MM.1S (cell line): ENCODE measurements around the gene CWC25.
A peak's percentile ranks its signal among the peaks of the same experiment; 100 is the strongest.

Experiments
- DNase-seq: peaks from one replicate; pipeline ENCODE4 v3.0.0-alpha.2; 2015
- H2AFZ ChIP-seq: fragments of 300-600 bp; sonication (generic); 2 replicates; pipeline ENCODE4 v1.6.0; 2016; ENCODE audit warnings: antibody characterized with exemption, low read length
- H3F3A ChIP-seq: fragments of 300-600 bp; sonication (generic); 2 replicates; pipeline ENCODE4 v1.6.1; 2016; ENCODE audit warnings: mild to moderate bottlenecking, antibody characterized with exemption, low read length, moderate library complexity, mixed read lengths; ENCODE audit not compliant: insufficient read depth
- H3K27ac ChIP-seq: fragments of 300-600 bp; sonication (generic); 2 replicates; pipeline ENCODE4 v1.5.1; 2016; ENCODE audit warnings: mild to moderate bottlenecking, low read length
- H3K27me3 ChIP-seq: fragments of 300-600 bp; sonication (generic); replicated peaks from 2 replicates; pipeline ENCODE4 v1.6.0; 2016; ENCODE audit warnings: low read length; ENCODE audit not compliant: insufficient read depth
- H3K36me3 ChIP-seq: fragments of 300-600 bp; sonication (generic); replicated peaks from 2 replicates; pipeline ENCODE4 v1.6.1; 2016; ENCODE audit warnings: mild to moderate bottlenecking, low read length, mixed read lengths; ENCODE audit not compliant: insufficient read depth
- H3K4me1 ChIP-seq: fragments of 300-600 bp; sonication (generic); 2 replicates; pipeline ENCODE4 v1.6.1; 2016; ENCODE audit warnings: low read length, mixed read lengths
- H3K4me2 ChIP-seq: fragments of 300-600 bp; sonication (generic); 2 replicates; pipeline ENCODE4 v1.6.0; 2016; ENCODE audit warnings: low read depth, low read length
- H3K4me3 ChIP-seq: fragments of 300-600 bp; sonication (generic); 2 replicates; pipeline ENCODE4 v1.5.1; 2016; ENCODE audit warnings: low read length, mixed read lengths
- H3K79me2 ChIP-seq: fragments of 300-600 bp; sonication (generic); 2 replicates; pipeline ENCODE4 v1.6.1; 2016; ENCODE audit warnings: mixed run types, low read length, mixed read lengths
- H3K9ac ChIP-seq: fragments of 300-600 bp; sonication (generic); 2 replicates; pipeline ENCODE4 v1.6.1; 2016; ENCODE audit warnings: low read length, mixed read lengths
- H3K9me2 ChIP-seq: fragments of 300-600 bp; sonication (generic); replicated peaks from 2 replicates; pipeline ENCODE4 v1.6.1; 2016; ENCODE audit warnings: mild to moderate bottlenecking, low read length, mixed read lengths; ENCODE audit not compliant: insufficient read depth
- H3K9me3 ChIP-seq: fragments of 300-600 bp; sonication (generic); replicated peaks from 2 replicates; pipeline ENCODE4 v1.6.1; 2016; ENCODE audit warnings: mild to moderate bottlenecking, low read length, mixed read lengths; ENCODE audit not compliant: insufficient read depth
- H4K20me1 ChIP-seq: fragments of 300-600 bp; sonication (generic); 2 replicates; pipeline ENCODE4 v1.6.1; 2016; ENCODE audit warnings: mild to moderate bottlenecking, low read length, moderate library complexity, mixed read lengths; ENCODE audit not compliant: insufficient read depth
- EZH2 ChIP-seq: fragments of 300-600 bp; sonication (generic); optimal IDR thresholded peaks from 2 replicates; pipeline ENCODE3; 2017; ENCODE audit warnings: low read depth, mild to moderate bottlenecking, antibody characterized with exemption, low read length, mixed read lengths
- EZH2phosphoT487 ChIP-seq: fragments of 300-600 bp; sonication (generic); IDR thresholded peaks from 2 replicates; pipeline ENCODE4 v1.6.1; 2018; ENCODE audit warnings: antibody characterized with exemption, low read length
- TF ChIP-seq, protein P1 (sequence below): fragments of 300-600 bp; sonication (generic); IDR thresholded peaks from 2 replicates; pipeline ENCODE4 v1.5.1; 2016; ENCODE audit warnings: antibody characterized with exemption, low read length, mixed read lengths

The CWC25 gene

DNA sequence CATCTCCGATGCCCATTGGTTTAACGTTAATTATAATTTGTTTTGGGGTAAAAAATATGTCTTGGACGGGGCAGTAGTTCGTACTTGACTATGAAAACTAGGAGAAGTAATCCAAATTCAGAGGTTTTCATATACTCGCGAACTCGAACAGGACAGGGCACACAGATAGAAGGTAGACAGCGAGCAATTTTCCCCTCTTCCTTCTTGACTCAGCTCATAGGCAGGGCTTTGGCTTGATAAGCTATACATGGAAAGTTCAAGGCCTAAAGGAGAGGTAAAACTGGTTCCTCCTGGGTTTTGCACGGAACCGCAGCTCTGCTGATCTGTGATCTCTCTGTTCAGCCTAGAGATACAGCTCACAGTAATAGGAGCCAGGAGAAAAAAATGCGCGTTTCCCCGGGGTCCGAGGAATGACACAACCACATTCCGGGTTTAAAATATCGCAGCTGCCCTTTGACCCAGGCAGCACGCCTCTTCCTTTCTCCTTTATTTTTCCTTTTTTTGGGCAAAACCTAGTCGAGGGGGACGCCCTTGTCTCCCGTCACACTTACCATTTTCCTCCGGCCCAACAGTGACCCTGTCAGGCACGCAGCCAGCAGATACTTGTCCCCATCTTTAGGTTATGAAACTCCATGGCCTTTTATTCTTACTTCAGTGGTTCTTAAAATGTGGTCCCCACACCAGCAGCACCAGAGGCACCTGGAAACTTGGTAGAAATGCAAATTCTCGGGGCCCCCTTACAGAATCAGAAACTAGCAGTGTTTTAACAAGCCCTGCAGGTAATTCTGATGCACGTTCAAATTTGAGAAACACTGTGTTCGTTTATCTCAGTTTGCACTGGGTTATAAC is 43.1 kb upstream of the CWC25 start:
- Histone ChIP-seq H3K4me1 (peaks cover 11% of the 10 kb centered on the region), H3K9me2 (no peaks in the 10 kb centered on the region), H3K27ac (peak overlapping the region; percentile 80), H3K9ac (peak overlapping the region; percentile 81), H3K4me3 (peak overlapping the region; percentile 99), H2AFZ (peak overlapping the region; percentile 83), H3K27me3 (no peaks in the 10 kb centered on the region), H3K36me3 (no peaks in the 10 kb centered on the region), H3K79me2 (peaks cover 30% of the 10 kb centered on the region), H3K4me2 (peak overlapping the region; percentile 82), H3F3A (peaks cover 38% of the 10 kb centered on the region), H3K9me3 (no peaks in the 10 kb centered on the region), H4K20me1 (no peaks in the 10 kb centered on the region)
- peak; percentile 71 for DNase-seq
- TF ChIP-seq, protein P1, sequence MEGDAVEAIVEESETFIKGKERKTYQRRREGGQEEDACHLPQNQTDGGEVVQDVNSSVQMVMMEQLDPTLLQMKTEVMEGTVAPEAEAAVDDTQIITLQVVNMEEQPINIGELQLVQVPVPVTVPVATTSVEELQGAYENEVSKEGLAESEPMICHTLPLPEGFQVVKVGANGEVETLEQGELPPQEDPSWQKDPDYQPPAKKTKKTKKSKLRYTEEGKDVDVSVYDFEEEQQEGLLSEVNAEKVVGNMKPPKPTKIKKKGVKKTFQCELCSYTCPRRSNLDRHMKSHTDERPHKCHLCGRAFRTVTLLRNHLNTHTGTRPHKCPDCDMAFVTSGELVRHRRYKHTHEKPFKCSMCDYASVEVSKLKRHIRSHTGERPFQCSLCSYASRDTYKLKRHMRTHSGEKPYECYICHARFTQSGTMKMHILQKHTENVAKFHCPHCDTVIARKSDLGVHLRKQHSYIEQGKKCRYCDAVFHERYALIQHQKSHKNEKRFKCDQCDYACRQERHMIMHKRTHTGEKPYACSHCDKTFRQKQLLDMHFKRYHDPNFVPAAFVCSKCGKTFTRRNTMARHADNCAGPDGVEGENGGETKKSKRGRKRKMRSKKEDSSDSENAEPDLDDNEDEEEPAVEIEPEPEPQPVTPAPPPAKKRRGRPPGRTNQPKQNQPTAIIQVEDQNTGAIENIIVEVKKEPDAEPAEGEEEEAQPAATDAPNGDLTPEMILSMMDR = no peak
- TF ChIP-seq EZH2phosphoT487 (no peak), EZH2 (no peak)

GRCh38 chr17:38867179-38867967 is 42.3 kb upstream of the CWC25 start:
- peaks cover 38% of the 10 kb centered on the region for H3F3A ChIP-seq
- TF ChIP-seq, protein P1 = peak; percentile 46
- TF ChIP-seq EZH2 (no peak), EZH2phosphoT487 (no peak)
- H3K9me3 ChIP-seq = no peaks in the 10 kb centered on the region
- H3K27me3 ChIP-seq = no peaks in the 10 kb centered on the region
- H4K20me1 ChIP-seq = no peaks in the 10 kb centered on the region
- peak overlapping the region; percentile 83 for H2AFZ ChIP-seq
- no peaks in the 10 kb centered on the region for H3K9me2 ChIP-seq
- H3K9ac ChIP-seq = peak overlapping the region; percentile 81
- DNase-seq = peak; percentile 74
- peak overlapping the region; percentile 80 for H3K27ac ChIP-seq
- peak overlapping the region; percentile 82 for H3K4me2 ChIP-seq
- H3K4me3 ChIP-seq = peak overlapping the region; percentile 99
- peaks cover 7% of the 10 kb centered on the region for H3K4me1 ChIP-seq
- H3K36me3 ChIP-seq = no peaks in the 10 kb centered on the region
- peaks cover 22% of the 10 kb centered on the region for H3K79me2 ChIP-seq

DNA sequence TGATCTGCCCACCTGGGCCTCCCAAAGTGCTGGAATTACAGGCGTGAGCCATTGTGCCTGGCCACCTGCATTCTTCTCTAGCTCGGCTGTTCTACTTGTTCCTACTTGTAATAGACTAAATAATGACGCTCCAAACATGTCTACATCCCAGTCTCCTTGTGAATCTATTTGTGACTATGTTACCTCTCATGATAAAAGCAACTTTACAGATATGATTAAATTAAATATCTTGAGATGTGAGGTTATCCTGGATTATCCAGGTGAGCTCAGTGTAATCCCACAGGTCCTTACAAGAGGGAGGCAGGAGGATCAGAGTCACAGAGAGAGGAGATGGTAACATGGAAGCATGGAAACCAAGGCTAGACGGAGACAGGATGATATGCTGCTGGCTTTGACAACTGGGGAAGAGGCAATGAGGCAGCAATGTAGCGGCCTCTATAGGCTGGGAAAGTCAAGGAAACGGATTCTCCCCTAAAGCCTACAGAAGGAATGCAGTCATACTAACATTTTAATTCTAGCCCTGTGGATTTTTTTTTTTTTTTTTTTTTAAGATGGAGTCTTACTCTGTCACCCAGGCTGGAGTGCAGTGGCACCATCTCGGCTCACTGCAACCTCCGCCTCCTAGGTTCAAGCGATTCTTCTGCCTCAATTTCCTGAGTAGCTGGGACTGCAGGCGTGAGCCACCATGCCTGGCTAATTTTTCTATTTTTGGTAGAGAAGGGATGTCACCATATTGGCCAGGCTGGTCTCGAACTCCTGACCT is 39.7 kb upstream of the CWC25 start:
- Histone ChIP-seq H3K79me2 (no peaks in the 10 kb centered on the region), H3K4me3 (no peak overlapping the region), H3K9ac (no peak overlapping the region), H3K27ac (no peak overlapping the region), H3K9me2 (no peaks in the 10 kb centered on the region), H3K9me3 (no peaks in the 10 kb centered on the region), H3F3A (peaks cover 24% of the 10 kb centered on the region), H3K27me3 (no peaks in the 10 kb centered on the region), H3K36me3 (no peaks in the 10 kb centered on the region), H2AFZ (no peak overlapping the region), H4K20me1 (no peaks in the 10 kb centered on the region), H3K4me1 (no peaks in the 10 kb centered on the region), H3K4me2 (no peak overlapping the region)
- DNase-seq = no peak
- TF ChIP-seq EZH2phosphoT487 (no peak), EZH2 (no peak)
